GM12872 (cell line): Measurements from ENCODE around the gene POLE.

Source experiments
- CTCF ChIP-seq: IDR thresholded peaks from 3 replicates; pipeline ENCODE4 v1.5.1; 2011; ENCODE audit warnings: low read depth, mild to moderate bottlenecking, low read length, moderate library complexity; ENCODE audit not compliant: insufficient read depth

The POLE gene

GRCh38 chr12:132658149-132658894 lies 28.8 kb downstream of the POLE start:
- TF ChIP-seq CTCF, result no peak

GRCh38 chr12:132657004-132657727 lies 30.0 kb downstream of the POLE start:
- TF ChIP-seq CTCF, result no peak

GRCh38 chr12:132653567-132654290 lies 33.4 kb downstream of the POLE start:
- TF ChIP-seq CTCF, result no peak

GRCh38 chr12:132651444-132652100 lies 35.6 kb downstream of the POLE start:
- TF ChIP-seq CTCF, result no peak

- TF ChIP-seq CTCF, result no peak
Observed at GRCh38 chr12:132649226-132649945, 37.8 kb downstream of the POLE start.

- TF ChIP-seq CTCF, result no peak
Observed at GRCh38 chr12:132648616-132649225, 38.4 kb downstream of the POLE start.
